GM23338 (cell line): ENCODE data around the gene DHPS.

Experiments
- CREB1 ChIP-seq: fragments of 250-450 bp; sonication (Bioruptor Pico); IDR thresholded peaks from 2 replicates; pipeline ENCODE4 v1.5.0; 2020; ENCODE audit warnings: low read depth, mild to moderate bottlenecking, moderate library complexity
- EZH2 ChIP-seq: fragments of 200-600 bp; sonication (generic); IDR thresholded peaks from one replicate; pipeline ENCODE4 v1.8.0; 2017; ENCODE audit warnings: antibody characterized with exemption, mild to moderate bottlenecking, low read depth; ENCODE audit not compliant: unreplicated experiment
- EZH2phosphoT487 ChIP-seq: fragments of 200-600 bp; sonication (generic); IDR thresholded peaks from one replicate; pipeline ENCODE4 v1.8.1; 2018; ENCODE audit warnings: antibody characterized with exemption; ENCODE audit not compliant: unreplicated experiment
- JUNB ChIP-seq: IDR thresholded peaks from one replicate; pipeline ENCODE4 v1.6.1; 2016; ENCODE audit warnings: antibody characterized with exemption; ENCODE audit not compliant: unreplicated experiment
- NANOG ChIP-seq: IDR thresholded peaks from 2 replicates; pipeline ENCODE4 v1.6.1; 2016; ENCODE audit warnings: antibody characterized with exemption, borderline replicate concordance
- POLR2AphosphoS5 ChIP-seq: IDR thresholded peaks from 2 replicates; pipeline ENCODE4 v1.6.1; 2016; ENCODE audit warnings: antibody characterized with exemption, low read depth
- STAT1 ChIP-seq: IDR thresholded peaks from one replicate; pipeline ENCODE4 v1.6.1; 2016; ENCODE audit warnings: antibody characterized with exemption; ENCODE audit not compliant: unreplicated experiment
- ZNF114 ChIP-seq: fragments of 250-450 bp; sonication (Bioruptor Pico); IDR thresholded peaks from 2 replicates; pipeline ENCODE4 v1.5.0; 2020; ENCODE audit warnings: mild to moderate bottlenecking, moderate library complexity
- ZNF331 ChIP-seq: fragments of 250-450 bp; sonication (Bioruptor Pico); IDR thresholded peaks from 2 replicates; pipeline ENCODE4 v1.5.0; 2020; ENCODE audit warnings: low read depth, mild to moderate bottlenecking, moderate library complexity
- TF ChIP-seq, protein P1 (sequence below), 2 experiments: fragments of 200-600 bp in 1 of 2; sonication (generic) in 1 of 2; conservative IDR thresholded peaks; 2 replicates each; pipeline versions ENCODE4 v1.5.1 to v1.6.1; 2016 to 2017; ENCODE audit warnings: antibody characterized with exemption in 2 of 2, low read depth in 2 of 2, mild to moderate bottlenecking in 2 of 2, moderate library complexity in 1 of 2
- TF ChIP-seq, protein P2 (sequence below): IDR thresholded peaks from one replicate; pipeline ENCODE4 v1.6.1; 2018; ENCODE audit warnings: antibody characterized with exemption; ENCODE audit not compliant: unreplicated experiment
- TF ChIP-seq, protein P3 (sequence below): fragments of 250-450 bp; sonication (Bioruptor Pico); IDR thresholded peaks from 2 replicates; pipeline ENCODE4 v1.5.0; 2020; ENCODE audit warnings: mild to moderate bottlenecking, moderate library complexity
- TF ChIP-seq, protein P4 (sequence below): IDR thresholded peaks from 2 replicates; pipeline ENCODE4 v1.6.1; 2016; ENCODE audit warnings: antibody characterized with exemption

DNA sequence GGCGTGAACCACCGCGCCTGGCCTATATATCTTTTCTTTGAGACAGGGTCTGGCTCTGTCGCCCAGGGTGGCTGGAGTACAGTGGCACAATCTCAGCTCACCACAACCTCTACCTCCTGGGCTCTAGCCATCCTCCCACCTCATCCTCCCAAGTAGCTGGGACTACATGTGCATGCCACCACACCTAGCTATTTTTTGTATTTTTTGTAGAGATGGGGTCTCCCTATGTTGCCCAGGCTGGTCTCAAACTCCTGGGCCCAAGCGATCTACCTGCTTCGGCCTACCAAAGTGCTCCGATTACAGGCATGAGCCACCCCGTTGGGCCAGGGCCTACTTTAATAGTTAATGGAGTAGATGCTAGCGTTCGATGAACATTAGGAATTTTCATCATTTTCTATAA lies 38.6 kb upstream of the DHPS start:
- TF ChIP-seq, protein P1, sequence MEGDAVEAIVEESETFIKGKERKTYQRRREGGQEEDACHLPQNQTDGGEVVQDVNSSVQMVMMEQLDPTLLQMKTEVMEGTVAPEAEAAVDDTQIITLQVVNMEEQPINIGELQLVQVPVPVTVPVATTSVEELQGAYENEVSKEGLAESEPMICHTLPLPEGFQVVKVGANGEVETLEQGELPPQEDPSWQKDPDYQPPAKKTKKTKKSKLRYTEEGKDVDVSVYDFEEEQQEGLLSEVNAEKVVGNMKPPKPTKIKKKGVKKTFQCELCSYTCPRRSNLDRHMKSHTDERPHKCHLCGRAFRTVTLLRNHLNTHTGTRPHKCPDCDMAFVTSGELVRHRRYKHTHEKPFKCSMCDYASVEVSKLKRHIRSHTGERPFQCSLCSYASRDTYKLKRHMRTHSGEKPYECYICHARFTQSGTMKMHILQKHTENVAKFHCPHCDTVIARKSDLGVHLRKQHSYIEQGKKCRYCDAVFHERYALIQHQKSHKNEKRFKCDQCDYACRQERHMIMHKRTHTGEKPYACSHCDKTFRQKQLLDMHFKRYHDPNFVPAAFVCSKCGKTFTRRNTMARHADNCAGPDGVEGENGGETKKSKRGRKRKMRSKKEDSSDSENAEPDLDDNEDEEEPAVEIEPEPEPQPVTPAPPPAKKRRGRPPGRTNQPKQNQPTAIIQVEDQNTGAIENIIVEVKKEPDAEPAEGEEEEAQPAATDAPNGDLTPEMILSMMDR (conservative IDR thresholded peaks at IDR 0.05; ENCODE audit: low read depth in 2 of 2): no peak
- TF ChIP-seq EZH2phosphoT487: no peak
- TF ChIP-seq JUNB: no peak
- TF ChIP-seq POLR2AphosphoS5: no peak
- TF ChIP-seq EZH2: no peak
- TF ChIP-seq NANOG: no peak
- no peak for TF ChIP-seq STAT1
- TF ChIP-seq, protein P2, sequence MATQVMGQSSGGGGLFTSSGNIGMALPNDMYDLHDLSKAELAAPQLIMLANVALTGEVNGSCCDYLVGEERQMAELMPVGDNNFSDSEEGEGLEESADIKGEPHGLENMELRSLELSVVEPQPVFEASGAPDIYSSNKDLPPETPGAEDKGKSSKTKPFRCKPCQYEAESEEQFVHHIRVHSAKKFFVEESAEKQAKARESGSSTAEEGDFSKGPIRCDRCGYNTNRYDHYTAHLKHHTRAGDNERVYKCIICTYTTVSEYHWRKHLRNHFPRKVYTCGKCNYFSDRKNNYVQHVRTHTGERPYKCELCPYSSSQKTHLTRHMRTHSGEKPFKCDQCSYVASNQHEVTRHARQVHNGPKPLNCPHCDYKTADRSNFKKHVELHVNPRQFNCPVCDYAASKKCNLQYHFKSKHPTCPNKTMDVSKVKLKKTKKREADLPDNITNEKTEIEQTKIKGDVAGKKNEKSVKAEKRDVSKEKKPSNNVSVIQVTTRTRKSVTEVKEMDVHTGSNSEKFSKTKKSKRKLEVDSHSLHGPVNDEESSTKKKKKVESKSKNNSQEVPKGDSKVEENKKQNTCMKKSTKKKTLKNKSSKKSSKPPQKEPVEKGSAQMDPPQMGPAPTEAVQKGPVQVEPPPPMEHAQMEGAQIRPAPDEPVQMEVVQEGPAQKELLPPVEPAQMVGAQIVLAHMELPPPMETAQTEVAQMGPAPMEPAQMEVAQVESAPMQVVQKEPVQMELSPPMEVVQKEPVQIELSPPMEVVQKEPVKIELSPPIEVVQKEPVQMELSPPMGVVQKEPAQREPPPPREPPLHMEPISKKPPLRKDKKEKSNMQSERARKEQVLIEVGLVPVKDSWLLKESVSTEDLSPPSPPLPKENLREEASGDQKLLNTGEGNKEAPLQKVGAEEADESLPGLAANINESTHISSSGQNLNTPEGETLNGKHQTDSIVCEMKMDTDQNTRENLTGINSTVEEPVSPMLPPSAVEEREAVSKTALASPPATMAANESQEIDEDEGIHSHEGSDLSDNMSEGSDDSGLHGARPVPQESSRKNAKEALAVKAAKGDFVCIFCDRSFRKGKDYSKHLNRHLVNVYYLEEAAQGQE: no peak
- TF ChIP-seq ZNF114 (CRISPR knock-in tag): no peak
- TF ChIP-seq, protein P3, sequence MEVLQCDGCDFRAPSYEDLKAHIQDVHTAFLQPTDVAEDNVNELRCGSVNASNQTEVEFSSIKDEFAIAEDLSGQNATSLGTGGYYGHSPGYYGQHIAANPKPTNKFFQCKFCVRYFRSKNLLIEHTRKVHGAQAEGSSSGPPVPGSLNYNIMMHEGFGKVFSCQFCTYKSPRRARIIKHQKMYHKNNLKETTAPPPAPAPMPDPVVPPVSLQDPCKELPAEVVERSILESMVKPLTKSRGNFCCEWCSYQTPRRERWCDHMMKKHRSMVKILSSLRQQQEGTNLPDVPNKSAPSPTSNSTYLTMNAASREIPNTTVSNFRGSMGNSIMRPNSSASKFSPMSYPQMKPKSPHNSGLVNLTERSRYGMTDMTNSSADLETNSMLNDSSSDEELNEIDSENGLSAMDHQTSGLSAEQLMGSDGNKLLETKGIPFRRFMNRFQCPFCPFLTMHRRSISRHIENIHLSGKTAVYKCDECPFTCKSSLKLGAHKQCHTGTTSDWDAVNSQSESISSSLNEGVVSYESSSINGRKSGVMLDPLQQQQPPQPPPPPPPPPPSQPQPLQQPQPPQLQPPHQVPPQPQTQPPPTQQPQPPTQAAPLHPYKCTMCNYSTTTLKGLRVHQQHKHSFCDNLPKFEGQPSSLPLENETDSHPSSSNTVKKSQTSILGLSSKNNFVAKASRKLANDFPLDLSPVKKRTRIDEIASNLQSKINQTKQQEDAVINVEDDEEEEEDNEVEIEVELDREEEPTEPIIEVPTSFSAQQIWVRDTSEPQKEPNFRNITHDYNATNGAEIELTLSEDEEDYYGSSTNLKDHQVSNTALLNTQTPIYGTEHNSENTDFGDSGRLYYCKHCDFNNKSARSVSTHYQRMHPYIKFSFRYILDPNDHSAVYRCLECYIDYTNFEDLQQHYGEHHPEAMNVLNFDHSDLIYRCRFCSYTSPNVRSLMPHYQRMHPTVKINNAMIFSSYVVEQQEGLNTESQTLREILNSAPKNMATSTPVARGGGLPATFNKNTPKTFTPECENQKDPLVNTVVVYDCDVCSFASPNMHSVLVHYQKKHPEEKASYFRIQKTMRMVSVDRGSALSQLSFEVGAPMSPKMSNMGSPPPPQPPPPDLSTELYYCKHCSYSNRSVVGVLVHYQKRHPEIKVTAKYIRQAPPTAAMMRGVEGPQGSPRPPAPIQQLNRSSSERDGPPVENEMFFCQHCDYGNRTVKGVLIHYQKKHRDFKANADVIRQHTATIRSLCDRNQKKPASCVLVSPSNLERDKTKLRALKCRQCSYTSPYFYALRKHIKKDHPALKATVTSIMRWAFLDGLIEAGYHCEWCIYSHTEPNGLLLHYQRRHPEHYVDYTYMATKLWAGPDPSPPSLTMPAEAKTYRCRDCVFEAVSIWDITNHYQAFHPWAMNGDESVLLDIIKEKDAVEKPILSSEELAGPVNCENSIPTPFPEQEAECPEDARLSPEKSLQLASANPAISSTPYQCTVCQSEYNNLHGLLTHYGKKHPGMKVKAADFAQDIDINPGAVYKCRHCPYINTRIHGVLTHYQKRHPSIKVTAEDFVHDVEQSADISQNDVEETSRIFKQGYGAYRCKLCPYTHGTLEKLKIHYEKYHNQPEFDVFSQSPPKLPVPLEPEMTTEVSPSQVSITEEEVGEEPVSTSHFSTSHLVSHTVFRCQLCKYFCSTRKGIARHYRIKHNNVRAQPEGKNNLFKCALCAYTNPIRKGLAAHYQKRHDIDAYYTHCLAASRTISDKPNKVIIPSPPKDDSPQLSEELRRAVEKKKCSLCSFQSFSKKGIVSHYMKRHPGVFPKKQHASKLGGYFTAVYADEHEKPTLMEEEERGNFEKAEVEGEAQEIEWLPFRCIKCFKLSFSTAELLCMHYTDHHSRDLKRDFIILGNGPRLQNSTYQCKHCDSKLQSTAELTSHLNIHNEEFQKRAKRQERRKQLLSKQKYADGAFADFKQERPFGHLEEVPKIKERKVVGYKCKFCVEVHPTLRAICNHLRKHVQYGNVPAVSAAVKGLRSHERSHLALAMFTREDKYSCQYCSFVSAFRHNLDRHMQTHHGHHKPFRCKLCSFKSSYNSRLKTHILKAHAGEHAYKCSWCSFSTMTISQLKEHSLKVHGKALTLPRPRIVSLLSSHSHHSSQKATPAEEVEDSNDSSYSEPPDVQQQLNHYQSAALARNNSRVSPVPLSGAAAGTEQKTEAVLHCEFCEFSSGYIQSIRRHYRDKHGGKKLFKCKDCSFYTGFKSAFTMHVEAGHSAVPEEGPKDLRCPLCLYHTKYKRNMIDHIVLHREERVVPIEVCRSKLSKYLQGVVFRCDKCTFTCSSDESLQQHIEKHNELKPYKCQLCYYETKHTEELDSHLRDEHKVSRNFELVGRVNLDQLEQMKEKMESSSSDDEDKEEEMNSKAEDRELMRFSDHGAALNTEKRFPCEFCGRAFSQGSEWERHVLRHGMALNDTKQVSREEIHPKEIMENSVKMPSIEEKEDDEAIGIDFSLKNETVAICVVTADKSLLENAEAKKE: no peak
- TF ChIP-seq CREB1: no peak
- TF ChIP-seq, protein P4, sequence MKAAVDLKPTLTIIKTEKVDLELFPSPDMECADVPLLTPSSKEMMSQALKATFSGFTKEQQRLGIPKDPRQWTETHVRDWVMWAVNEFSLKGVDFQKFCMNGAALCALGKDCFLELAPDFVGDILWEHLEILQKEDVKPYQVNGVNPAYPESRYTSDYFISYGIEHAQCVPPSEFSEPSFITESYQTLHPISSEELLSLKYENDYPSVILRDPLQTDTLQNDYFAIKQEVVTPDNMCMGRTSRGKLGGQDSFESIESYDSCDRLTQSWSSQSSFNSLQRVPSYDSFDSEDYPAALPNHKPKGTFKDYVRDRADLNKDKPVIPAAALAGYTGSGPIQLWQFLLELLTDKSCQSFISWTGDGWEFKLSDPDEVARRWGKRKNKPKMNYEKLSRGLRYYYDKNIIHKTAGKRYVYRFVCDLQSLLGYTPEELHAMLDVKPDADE: no peak
- TF ChIP-seq ZNF331: no peak
